Measurements from ENCODE around the gene TIMM10B.

Gene TIMM10B

GRCh38 chr11:6482441-6482840, 1.1 kb downstream of the TIMM10B start:
- TF ChIP-seq USF1 (IDR thresholded peaks at IDR 0.05) (no peak), NFIC (IDR thresholded peaks at IDR 0.05) (no peak), RAD21 (IDR thresholded peaks at IDR 0.05; ENCODE audit: low read depth) (no peak), CREB1 (IDR thresholded peaks at IDR 0.05; ENCODE audit: low read depth) (no peak), TEAD4 (IDR thresholded peaks at IDR 0.05) (no peak), YY1 (IDR thresholded peaks at IDR 0.05; ENCODE audit: low read depth) (no peak)

GRCh38 chr11:6483015-6483414, 1.7 kb downstream of the TIMM10B start:
- TF ChIP-seq RAD21 (IDR thresholded peaks at IDR 0.05; ENCODE audit: low read depth) (no peak), TAF1 (IDR thresholded peaks at IDR 0.05; ENCODE audit: low read depth) (no peak), ZBTB7A (IDR thresholded peaks at IDR 0.05; ENCODE audit: low read depth) (no peak), TEAD4 (IDR thresholded peaks at IDR 0.05) (no peak), EGR1 (IDR thresholded peaks at IDR 0.05) (no peak), TCF12 (IDR thresholded peaks at IDR 0.05; ENCODE audit: low read depth) (no peak), CEBPB (IDR thresholded peaks at IDR 0.05) (no peak), CREB1 (IDR thresholded peaks at IDR 0.05; ENCODE audit: low read depth) (no peak), USF1 (IDR thresholded peaks at IDR 0.05) (no peak), EP300 (IDR thresholded peaks at IDR 0.05; ENCODE audit: borderline replicate concordance) (no peak), YY1 (IDR thresholded peaks at IDR 0.05; ENCODE audit: low read depth) (no peak), REST (IDR thresholded peaks at IDR 0.05; ENCODE audit: low read depth) (no peak), FOXM1 (IDR thresholded peaks at IDR 0.05; ENCODE audit: borderline replicate concordance, low read depth) (no peak)

GRCh38 chr11:6485661-6486060, 4.4 kb downstream of the TIMM10B start:
- TF ChIP-seq REST (IDR thresholded peaks at IDR 0.05; ENCODE audit: low read depth) (no peak), USF1 (IDR thresholded peaks at IDR 0.05) (no peak), CREB1 (IDR thresholded peaks at IDR 0.05; ENCODE audit: low read depth) (no peak), FOXM1 (IDR thresholded peaks at IDR 0.05; ENCODE audit: borderline replicate concordance, low read depth) (no peak), TEAD4 (IDR thresholded peaks at IDR 0.05) (no peak)

- no peak for TF ChIP-seq CREB1 (IDR thresholded peaks at IDR 0.05; ENCODE audit: low read depth)
- no peak for TF ChIP-seq MAX (IDR thresholded peaks at IDR 0.05)
- no peak for TF ChIP-seq REST (IDR thresholded peaks at IDR 0.05; ENCODE audit: low read depth)
- no peak for TF ChIP-seq ZBTB7A (IDR thresholded peaks at IDR 0.05; ENCODE audit: low read depth)
- no peak for TF ChIP-seq RAD21 (IDR thresholded peaks at IDR 0.05; ENCODE audit: low read depth)
- TF ChIP-seq YY1 (IDR thresholded peaks at IDR 0.05; ENCODE audit: low read depth): no peak
- no peak for TF ChIP-seq NFIC (IDR thresholded peaks at IDR 0.05)
- no peak for TF ChIP-seq TAF1 (IDR thresholded peaks at IDR 0.05; ENCODE audit: low read depth)
- TF ChIP-seq TEAD4 (IDR thresholded peaks at IDR 0.05): no peak
- TF ChIP-seq FOXM1 (IDR thresholded peaks at IDR 0.05; ENCODE audit: borderline replicate concordance, low read depth): no peak
- no peak for TF ChIP-seq EGR1 (IDR thresholded peaks at IDR 0.05)
- TF ChIP-seq CEBPB (IDR thresholded peaks at IDR 0.05): no peak
- no peak for TF ChIP-seq EP300 (IDR thresholded peaks at IDR 0.05; ENCODE audit: borderline replicate concordance)
- TF ChIP-seq TCF12 (IDR thresholded peaks at IDR 0.05; ENCODE audit: low read depth): no peak
- TF ChIP-seq USF1 (IDR thresholded peaks at IDR 0.05): no peak
Observed at GRCh38 chr11:6486256-6486655, 5.0 kb downstream of the TIMM10B start.

Measured in Ishikawa (cell line).